Choroid plexus epithelial cell (primary cell): ENCODE data around the gene NLRP6.

Experiments used
- DNase-seq: peaks from one replicate; pipeline ENCODE4 v3.0.0-alpha.2; 2010; ENCODE audit warnings: low read depth
- H3K4me3 ChIP-seq: 2 replicates; pipeline ENCODE4 v1.5.1; 2011; ENCODE audit warnings: low read depth, mild to moderate bottlenecking, control low read depth, low read length, moderate library complexity
- CTCF ChIP-seq: conservative IDR thresholded peaks from 2 replicates; pipeline ENCODE4 v1.5.1; 2011; ENCODE audit warnings: low read depth, mild to moderate bottlenecking, control low read depth, inconsistent platforms, low read length, moderate library complexity

Gene NLRP6

GRCh38 chr11:278001-278951 is at the start of gene NLRP6:
Gene NLRP6 (plus strand): TSS chr11:278407. CDS start chr11:278570, 163 bp downstream.
- DNase-seq = no peak
- no peak within 1 kb of the TSS for H3K4me3 ChIP-seq
- TF ChIP-seq CTCF = no peak

- no peak overlapping the region for H3K4me3 ChIP-seq
- no peak for DNase-seq
- no peak for TF ChIP-seq CTCF
Observed at GRCh38 chr11:230431-230830, 47.8 kb upstream of the NLRP6 start.

- TF ChIP-seq CTCF = no peak
- no peak for DNase-seq
- no peak overlapping the region for H3K4me3 ChIP-seq
Observed at GRCh38 chr11:232783-233565, 45.2 kb upstream of the NLRP6 start.

DNA sequence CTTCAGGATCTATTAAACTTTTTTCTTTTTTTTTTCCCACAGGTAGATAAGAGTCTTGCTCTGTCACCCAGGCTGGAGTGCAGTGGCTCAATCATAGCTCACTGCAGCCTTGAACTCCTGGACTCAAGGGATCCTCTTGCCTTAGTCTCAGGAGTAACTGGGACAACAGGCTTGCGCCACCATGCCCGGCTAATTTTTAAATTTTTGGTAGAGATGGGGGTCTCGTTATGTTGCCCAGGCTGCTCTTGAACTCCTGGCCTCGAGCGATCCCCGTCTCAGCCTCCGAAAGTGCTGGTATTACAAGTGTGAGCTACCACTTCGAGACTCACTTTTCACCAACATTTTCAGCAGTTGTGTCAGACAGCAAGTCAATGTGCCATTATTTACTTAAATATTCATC is 43.0 kb upstream of the NLRP6 start:
- no peak for DNase-seq
- H3K4me3 ChIP-seq = peak overlapping the region; percentile 87
- TF ChIP-seq CTCF = no peak

GRCh38 chr11:235609-235996 is 42.6 kb upstream of the NLRP6 start:
- TF ChIP-seq CTCF = no peak
- peak; percentile 29 for DNase-seq

GRCh38 chr11:235997-236773 is 42.0 kb upstream of the NLRP6 start, which contains the start of gene SIRT3:
Gene SIRT3 (minus strand): TSS chr11:236342. CDS start chr11:236328, 14 bp downstream.
- DNase-seq = peak; percentile 82
- H3K4me3 ChIP-seq = peak within 1 kb of the TSS; percentile 94
- no peak for TF ChIP-seq CTCF

More at GRCh38 chr11:235609-235996, 42.6 kb upstream of the NLRP6 start:
- H3K4me3 ChIP-seq = peak overlapping the region; percentile 87
